B cell (primary cell): ENCODE measurements around the gene SPTB.

Source experiments
- CTCF ChIP-seq: fragments of 200-600 bp; IDR thresholded peaks from one replicate; pipeline ENCODE4 v1.8.0; 2022; ENCODE audit warnings: antibody characterized with exemption, mild to moderate bottlenecking
- EZH2 ChIP-seq: IDR thresholded peaks from 2 replicates; pipeline ENCODE4 v1.6.1; 2012; ENCODE audit warnings: borderline replicate concordance, low read depth, mild to moderate bottlenecking, moderate library complexity, low read length; ENCODE audit not compliant: insufficient read depth, poor library complexity, severe bottlenecking

DNA sequence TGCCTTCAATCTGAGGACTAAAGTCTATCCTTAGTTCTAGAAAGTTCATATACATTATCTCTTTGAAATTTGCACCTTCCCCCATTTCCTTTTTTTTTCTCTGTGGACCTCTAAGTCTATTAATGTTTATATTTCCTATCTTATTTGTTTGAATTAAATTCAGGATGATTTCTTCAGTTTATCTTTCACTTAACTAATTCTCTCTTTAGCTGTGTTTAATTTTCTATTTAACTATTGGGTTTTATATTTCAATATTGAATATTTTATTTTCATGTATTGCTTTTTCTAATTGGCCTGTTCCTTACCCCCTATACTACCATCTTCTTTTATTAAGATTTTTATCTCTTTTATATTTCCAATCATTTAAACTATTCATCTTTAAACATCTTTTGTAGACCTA is 166.0 kb downstream of the SPTB start:
- TF ChIP-seq CTCF (no peak), EZH2 (no peak)
